GM12878 (cell line): ENCODE data around the gene DNAJA2. TPM values are rescaled to one million over a fixed set of nuclear protein-coding genes. Genes with fewer than 3 reads are reported as not detected.

Experiments used
- ASH2L ChIP-seq: fragments of 300-600, 200-600 bp; sonication (generic); IDR thresholded peaks from 2 replicates; pipeline ENCODE4 v1.6.1; 2017; ENCODE audit warnings: low read depth, mild to moderate bottlenecking, borderline replicate concordance
- BMI1 ChIP-seq: fragments of 450-650 bp; IDR thresholded peaks from 2 replicates; pipeline ENCODE4 v1.6.1; 2016; ENCODE audit warnings: mild to moderate bottlenecking, moderate library complexity, borderline replicate concordance
- CBX3 ChIP-seq: fragments of 200-600 bp; sonication (generic); IDR thresholded peaks from 2 replicates; pipeline ENCODE4 v1.6.1; 2016; ENCODE audit warnings: low read depth, borderline replicate concordance
- CREB1 ChIP-seq: IDR thresholded peaks from 2 replicates; pipeline ENCODE4 v1.6.1; 2012; ENCODE audit warnings: low read depth, mild to moderate bottlenecking, inconsistent platforms
- DPF2 ChIP-seq: fragments of 450-650 bp; IDR thresholded peaks from 2 replicates; pipeline ENCODE4 v1.6.1; 2017; ENCODE audit warnings: mild to moderate bottlenecking
- E4F1 ChIP-seq: fragments of 450-650 bp; IDR thresholded peaks from 2 replicates; pipeline ENCODE4 v1.6.1; 2018; ENCODE audit warnings: borderline replicate concordance, mild to moderate bottlenecking; ENCODE audit not compliant: partially characterized antibody
- ESRRA ChIP-seq: IDR thresholded peaks from 2 replicates; pipeline ENCODE4 v1.6.1; 2012; ENCODE audit warnings: mild to moderate bottlenecking, low read length, improper control_type of control experiment
- MTA2 ChIP-seq: fragments of 450-650 bp; IDR thresholded peaks from 2 replicates; pipeline ENCODE4 v1.6.1; 2016; ENCODE audit warnings: low read depth, mild to moderate bottlenecking, moderate library complexity
- POLR2A ChIP-seq: IDR thresholded peaks from 2 replicates; pipeline ENCODE4 v1.6.1; 2011; ENCODE audit warnings: low read depth, mild to moderate bottlenecking, low read length
- REST ChIP-seq: IDR thresholded peaks from 2 replicates; pipeline ENCODE4 v1.6.1; 2012; ENCODE audit warnings: mild to moderate bottlenecking, low read depth, low read length
- SIX5 ChIP-seq: IDR thresholded peaks from 2 replicates; pipeline ENCODE4 v1.6.1; 2011; ENCODE audit warnings: mild to moderate bottlenecking, low read depth, low read length, moderate library complexity; ENCODE audit not compliant: severe bottlenecking
- SMARCA5 ChIP-seq: fragments of 450-650 bp; IDR thresholded peaks from 2 replicates; pipeline ENCODE4 v1.6.1; 2017; ENCODE audit warnings: mild to moderate bottlenecking
- STAT3 ChIP-seq: IDR thresholded peaks from 2 replicates; pipeline ENCODE4 v1.6.1; 2011; ENCODE audit warnings: low read depth, low read length, improper control_type of control experiment
- ZNF592 ChIP-seq: fragments of 450-650 bp; IDR thresholded peaks from 2 replicates; pipeline ENCODE4 v1.6.1; 2017; ENCODE audit warnings: mild to moderate bottlenecking, moderate library complexity
- polyA plus RNA-seq, 11 experiments: library from polyadenylated mRNA; depleted of rRNA in 4 of 11; unstranded in 6 of 11; stranded (reverse) in 5 of 11; fragments of >200 nt; fragmentation: Nextera tagmentation in 4 of 11; fragmentation: Illumina TruSeq in 1 of 11; extraction: Ambion mirVana in 4 of 11; extraction: Trizol in 1 of 11; gene quantifications; 1 replicate in 1 of 11; 2 replicates in 10 of 11; pipeline versions ENCODE4 v1.2.1 to v1.2.3, GENCODE V29; 2011 to 2016; ENCODE audit warnings: inconsistent platforms in 2 of 11, missing spikeins in 2 of 11, low read depth in 1 of 11
- total RNA-seq, 4 experiments: library from RNA; depleted of rRNA in 3 of 4; stranded (reverse); fragments of >200 nt in 3 of 4; fragmentation: Illumina TruSeq in 1 of 4; extraction: Trizol in 1 of 4; gene quantifications; 2 replicates each; pipeline versions ENCODE4 v1.2.1 to v1.2.3, GENCODE V29; 2013 to 2021
- TF ChIP-seq, protein P1 (sequence below): fragments of 450-650 bp; IDR thresholded peaks from 2 replicates; pipeline ENCODE4 v1.6.1; 2014; ENCODE audit warnings: mild to moderate bottlenecking
- TF ChIP-seq, protein P2 (sequence below): fragments of 450-650 bp; formaldehyde crosslinking; IDR thresholded peaks from 2 replicates; pipeline ENCODE4 v1.4.0; 2020; ENCODE audit warnings: mild to moderate bottlenecking, moderate library complexity

The DNAJA2 gene
- total and polyA plus RNA-seq, 10 of the 15 experiments (the other 5 are each of a cell fraction or from before 2014, with no cell fraction given), result 26.2 to 96.4 (median 58.1) TPM

DNA sequence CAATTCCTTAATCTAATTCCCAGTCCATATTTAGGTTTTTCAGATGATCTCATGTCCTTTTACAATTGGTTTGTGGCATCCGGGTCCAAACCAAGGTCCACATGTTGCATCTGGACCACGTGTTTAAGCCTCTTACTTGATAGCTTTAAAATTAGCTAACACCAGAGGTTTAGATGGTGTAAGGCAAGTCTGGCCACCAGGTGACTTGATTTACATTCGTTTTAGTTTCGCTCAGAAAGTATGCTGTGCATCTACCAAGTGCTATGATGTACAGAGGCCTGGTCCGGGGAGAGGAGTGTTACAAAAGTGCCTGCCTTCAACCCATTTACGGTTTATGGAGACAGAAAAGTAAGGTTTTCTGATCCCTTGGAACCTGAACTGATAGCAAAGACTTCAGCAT lies 878 bp upstream of the DNAJA2 start (continued):
- TF ChIP-seq, protein P1, sequence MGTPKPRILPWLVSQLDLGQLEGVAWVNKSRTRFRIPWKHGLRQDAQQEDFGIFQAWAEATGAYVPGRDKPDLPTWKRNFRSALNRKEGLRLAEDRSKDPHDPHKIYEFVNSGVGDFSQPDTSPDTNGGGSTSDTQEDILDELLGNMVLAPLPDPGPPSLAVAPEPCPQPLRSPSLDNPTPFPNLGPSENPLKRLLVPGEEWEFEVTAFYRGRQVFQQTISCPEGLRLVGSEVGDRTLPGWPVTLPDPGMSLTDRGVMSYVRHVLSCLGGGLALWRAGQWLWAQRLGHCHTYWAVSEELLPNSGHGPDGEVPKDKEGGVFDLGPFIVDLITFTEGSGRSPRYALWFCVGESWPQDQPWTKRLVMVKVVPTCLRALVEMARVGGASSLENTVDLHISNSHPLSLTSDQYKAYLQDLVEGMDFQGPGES, result no peak
- TF ChIP-seq STAT3 (no peak), BMI1 (no peak), E4F1 (no peak), ZNF592 (no peak), CBX3 (no peak), ESRRA (no peak), SMARCA5 (0 out of 2 replicates have a peak, but pooled peaks have one; percentile 23), REST (no peak), ASH2L (no peak), DPF2 (no peak), POLR2A (no peak), CREB1 (no peak), SIX5 (no peak), MTA2 (no peak)
- TF ChIP-seq, protein P2, sequence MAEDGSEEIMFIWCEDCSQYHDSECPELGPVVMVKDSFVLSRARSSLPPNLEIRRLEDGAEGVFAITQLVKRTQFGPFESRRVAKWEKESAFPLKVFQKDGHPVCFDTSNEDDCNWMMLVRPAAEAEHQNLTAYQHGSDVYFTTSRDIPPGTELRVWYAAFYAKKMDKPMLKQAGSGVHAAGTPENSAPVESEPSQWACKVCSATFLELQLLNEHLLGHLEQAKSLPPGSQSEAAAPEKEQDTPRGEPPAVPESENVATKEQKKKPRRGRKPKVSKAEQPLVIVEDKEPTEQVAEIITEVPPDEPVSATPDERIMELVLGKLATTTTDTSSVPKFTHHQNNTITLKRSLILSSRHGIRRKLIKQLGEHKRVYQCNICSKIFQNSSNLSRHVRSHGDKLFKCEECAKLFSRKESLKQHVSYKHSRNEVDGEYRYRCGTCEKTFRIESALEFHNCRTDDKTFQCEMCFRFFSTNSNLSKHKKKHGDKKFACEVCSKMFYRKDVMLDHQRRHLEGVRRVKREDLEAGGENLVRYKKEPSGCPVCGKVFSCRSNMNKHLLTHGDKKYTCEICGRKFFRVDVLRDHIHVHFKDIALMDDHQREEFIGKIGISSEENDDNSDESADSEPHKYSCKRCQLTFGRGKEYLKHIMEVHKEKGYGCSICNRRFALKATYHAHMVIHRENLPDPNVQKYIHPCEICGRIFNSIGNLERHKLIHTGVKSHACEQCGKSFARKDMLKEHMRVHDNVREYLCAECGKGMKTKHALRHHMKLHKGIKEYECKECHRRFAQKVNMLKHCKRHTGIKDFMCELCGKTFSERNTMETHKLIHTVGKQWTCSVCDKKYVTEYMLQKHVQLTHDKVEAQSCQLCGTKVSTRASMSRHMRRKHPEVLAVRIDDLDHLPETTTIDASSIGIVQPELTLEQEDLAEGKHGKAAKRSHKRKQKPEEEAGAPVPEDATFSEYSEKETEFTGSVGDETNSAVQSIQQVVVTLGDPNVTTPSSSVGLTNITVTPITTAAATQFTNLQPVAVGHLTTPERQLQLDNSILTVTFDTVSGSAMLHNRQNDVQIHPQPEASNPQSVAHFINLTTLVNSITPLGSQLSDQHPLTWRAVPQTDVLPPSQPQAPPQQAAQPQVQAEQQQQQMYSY (CRISPR knock-in tag), result no peak
